HG03432 (cell line): ENCODE results near the gene AIFM2.
"Not testable (repeated sequence)": the region's sequence is repeated elsewhere in the genome, so short reads cannot be mapped to it uniquely, and the experiment has no call there.

Experiments used
- ATAC-seq: cut with Tn5 transposase; IDR thresholded peaks from one replicate; pipeline ENCODE4 v1.9.1; 2021; ENCODE audit warnings: mild to moderate bottlenecking, moderate library complexity; ENCODE audit not compliant: unreplicated experiment

Gene AIFM2

DNA sequence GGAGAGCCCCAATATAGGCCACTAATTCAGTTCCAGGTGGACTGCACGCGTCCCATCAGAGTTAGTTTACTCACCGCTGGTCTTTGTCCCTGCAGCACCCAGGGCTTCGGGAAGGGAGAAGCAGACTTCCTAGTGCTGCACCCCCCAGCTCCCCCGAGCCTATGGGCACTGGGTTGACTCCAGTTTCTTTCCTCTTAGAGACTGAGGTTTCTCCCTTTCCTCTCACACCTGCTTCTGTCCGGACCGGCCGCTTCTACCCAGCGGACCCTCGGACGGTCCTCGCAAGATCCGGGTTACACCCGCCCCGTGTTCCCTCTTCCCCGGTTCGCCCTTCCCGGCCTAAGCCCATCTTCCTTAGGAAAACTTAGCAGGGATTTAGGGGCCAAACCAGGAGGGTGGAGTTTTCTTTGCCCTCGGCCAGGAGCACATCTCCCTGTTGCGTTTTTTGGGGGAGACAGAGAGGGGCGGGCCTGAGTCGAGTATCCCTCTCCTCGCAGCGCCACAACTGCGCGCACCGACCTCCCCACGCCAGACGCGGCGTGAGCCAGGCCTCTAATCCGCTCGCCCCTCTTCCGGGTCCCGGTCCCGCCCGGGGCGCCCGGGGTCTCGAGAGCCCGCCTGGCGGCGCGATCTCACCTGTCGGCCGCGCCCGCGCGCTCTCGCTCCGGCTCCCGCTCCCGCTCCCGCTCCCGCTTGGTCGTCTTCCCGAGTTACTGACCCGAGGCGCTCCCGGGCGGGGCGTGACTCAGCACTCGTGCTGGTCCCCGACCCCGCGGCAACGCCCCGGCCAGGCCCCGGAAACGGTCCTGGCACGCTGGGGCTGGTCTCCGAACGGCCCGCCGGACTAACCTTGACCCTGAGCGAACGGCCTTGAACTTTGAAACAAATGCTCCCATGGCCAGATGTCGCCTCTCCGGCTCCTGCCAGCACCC, at the start of gene AIFM2:
AIFM2 (minus strand) TSS at position 728 of the 932 bp plus-strand sequence. CDS start 8,741 bp downstream, outside the sequence.
- ATAC-seq: peak; percentile 82

- not testable (repeated sequence) for ATAC-seq
These were observed 46.6 kb upstream of the AIFM2 start for GRCh38 chr10:70179209-70179608.

GRCh38 chr10:70178139-70178725, 45.6 kb upstream of the AIFM2 start:
- no peak for ATAC-seq

- no peak for ATAC-seq
These were observed 43.8 kb upstream of the AIFM2 start for GRCh38 chr10:70176441-70176840.

DNA sequence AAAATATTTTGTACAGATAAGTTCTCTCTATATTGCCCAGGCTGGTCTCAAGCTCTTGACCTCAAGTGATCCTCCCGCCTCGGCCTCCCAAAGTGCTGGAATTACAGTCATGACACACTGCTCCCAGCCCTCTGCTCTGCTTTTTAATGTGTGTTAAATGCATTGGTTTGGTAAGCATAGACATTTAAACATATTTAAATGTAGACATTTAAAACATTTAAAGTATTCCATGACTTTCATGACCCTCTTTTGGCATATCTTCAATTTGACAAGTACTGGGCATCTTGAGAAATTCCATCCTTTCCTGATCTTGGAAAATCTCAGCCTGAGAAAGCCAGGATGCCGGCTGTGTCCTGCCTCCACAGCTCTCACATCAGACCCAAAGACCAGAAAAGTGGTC, 42.9 kb upstream of the AIFM2 start:
- ATAC-seq: no peak

- ATAC-seq: no peak
These were observed 41.6 kb upstream of the AIFM2 start for GRCh38 chr10:70174058-70174741.

- ATAC-seq: peak; percentile 10
These were observed 37.2 kb upstream of the AIFM2 start for GRCh38 chr10:70169649-70170364.

DNA sequence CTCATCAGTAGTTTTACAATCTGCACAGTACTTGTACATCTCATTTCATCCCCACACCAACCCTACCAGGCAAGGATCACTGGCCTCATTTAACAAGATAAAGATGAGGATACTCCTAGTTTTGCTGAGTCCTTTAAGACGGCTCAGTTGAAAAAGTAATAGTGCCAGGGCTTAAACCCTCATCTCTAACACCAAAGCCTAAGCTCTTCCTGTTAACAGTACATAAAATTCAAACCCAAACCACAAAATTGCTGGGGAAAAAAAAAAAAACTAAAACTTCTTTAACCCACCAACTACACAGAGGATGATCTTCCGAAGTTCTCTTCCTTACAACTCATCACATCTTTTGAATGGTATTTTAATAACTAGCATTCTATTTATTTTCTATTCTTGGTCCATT, 36.4 kb upstream of the AIFM2 start:
- ATAC-seq: no peak

DNA sequence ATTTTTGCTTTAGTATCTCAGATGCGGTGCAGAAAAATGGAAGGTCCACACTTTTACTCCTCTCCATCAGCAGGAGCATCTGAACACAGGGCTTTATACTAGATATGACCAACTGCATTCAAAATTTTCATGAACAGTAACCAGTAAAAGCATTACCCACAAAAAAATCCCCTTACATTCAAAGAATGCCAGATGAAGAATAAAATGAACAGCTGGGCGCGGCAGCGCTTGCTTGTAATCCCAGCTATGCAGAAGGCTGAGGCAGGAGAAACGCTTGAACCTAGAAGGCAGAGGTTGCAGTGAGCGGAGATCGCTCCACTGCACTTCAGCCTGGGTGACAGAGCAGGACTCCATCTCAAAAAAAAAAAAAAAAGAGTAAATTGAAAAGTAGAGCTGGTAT, 34.6 kb upstream of the AIFM2 start:
- ATAC-seq: no peak

- ATAC-seq: no peak
These were observed 33.8 kb upstream of the AIFM2 start for GRCh38 chr10:70166394-70166793.

- ATAC-seq: no peak
These were observed 31.5 kb upstream of the AIFM2 start for GRCh38 chr10:70164163-70164562.

DNA sequence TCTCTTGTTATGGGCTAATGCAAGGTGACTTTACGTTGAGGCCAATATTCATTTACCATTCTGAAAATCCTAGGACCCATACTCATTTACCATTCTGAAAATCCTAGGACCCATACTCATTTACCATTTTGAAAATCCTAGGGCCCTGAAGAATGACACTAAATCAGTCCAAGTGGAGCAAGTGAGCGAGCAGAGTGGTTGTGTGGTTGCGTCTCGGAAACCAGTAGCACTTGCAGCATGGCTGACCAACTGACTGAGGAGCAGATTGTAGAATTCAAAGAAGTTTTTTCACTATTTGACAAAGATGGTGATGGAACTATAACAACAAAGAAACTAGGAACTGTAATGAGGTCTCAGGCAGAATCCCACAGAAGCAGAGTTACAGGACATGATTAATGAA, 30.8 kb upstream of the AIFM2 start:
- no peak for ATAC-seq

DNA sequence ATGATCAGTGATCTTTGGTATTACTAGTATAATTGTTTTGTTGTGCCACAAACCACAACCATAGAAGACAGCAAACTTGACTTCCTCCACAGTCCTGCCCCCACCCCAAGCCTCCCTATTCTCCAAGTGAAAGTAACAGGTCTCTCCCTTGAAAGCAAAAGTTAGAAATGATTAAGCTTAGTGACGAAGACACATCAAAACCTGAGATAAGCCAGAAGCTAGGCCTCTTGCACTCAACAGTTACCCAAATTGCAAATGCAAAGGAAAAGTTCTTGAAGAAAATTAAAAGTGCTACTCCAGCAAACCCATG, 30.2 kb upstream of the AIFM2 start:
- ATAC-seq: peak; percentile 88

DNA sequence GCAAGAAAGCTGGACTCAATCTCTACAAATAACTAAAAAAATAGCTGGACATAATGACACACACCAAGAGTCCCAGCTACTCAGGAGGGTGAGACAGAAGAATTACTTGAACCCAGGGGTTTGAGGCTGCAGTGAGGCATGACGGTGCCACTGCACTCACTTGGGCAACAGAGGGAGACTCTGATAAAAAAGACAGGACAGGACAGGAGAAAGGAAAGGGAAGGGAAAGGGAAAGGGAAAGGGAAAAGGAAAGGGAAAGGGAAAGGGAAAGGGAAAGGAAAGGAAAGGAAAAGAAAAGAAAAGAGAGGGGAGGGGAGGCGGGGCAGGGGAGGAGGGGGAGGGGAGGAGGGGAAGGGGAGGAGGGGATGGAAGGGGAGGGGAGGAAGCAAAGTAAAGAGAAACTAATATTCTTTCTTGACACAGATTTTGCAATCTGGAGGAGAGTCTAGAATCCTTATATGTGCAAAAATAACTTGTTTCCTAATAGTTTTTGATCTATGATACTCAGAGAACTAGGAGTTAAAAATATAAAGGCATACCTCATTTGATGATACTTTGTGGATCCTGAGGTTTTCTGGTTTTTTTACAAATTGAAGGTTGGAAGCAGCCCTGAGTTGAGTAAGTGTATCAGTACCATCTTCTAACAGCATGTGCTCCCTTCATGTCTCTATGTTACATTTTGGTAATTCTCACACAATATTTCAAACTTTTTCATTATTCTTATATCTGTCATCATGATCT, 29.7 kb upstream of the AIFM2 start:
- ATAC-seq: peak; percentile 37

GRCh38 chr10:70160798-70161197, 28.2 kb upstream of the AIFM2 start:
- ATAC-seq: no peak

DNA sequence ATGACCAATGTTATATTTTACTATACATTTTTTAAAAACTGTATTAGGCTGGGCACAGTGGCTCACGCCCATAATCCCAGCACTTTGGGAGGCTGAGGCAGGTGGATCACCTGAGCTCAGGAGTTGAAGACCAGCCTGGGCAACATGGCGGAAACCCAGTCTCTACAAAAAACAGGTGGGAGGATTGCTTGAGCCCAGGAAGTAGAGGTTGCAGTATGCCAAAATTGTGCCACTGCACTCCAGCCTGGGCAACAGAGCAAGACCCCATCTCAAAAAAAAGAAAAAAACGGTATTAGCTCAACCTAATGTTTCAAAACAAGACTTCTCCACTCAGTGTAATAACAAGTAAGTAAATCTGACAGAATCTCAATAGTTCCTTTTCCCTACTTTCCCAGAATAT, 26.7 kb upstream of the AIFM2 start:
- not testable (repeated sequence) for ATAC-seq

- no peak for ATAC-seq
These were observed 25.5 kb upstream of the AIFM2 start for GRCh38 chr10:70158113-70158512.

GRCh38 chr10:70155255-70155838, 22.7 kb upstream of the AIFM2 start:
- ATAC-seq: no peak

DNA sequence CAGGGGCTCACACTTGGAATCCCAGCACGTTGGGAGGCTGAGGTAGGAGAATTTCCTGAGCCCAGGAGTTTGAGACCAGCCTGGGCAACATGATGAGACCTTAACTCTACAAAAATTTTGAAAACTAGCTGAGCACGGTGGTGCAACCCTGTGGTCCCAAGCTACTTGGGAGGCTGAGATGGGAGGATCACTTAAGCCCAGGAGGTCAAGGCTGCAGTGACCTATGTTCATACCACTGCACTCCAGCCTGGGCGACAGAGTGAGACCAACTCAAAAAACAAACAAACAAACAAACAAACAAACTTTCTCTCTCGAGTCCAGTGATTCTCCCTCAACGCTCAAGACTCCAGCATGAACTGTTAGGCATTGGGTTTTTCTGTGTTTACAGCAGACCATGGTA, 15.9 kb upstream of the AIFM2 start:
- no peak for ATAC-seq

GRCh38 chr10:70147259-70147625, 14.6 kb upstream of the AIFM2 start:
- ATAC-seq: no peak
